Subcutaneous abdominal adipose tissue (tissue), 5 donors: Measurements from ENCODE around the gene AKR1E2.

Source experiments
- H3K27ac ChIP-seq: one replicate; pipeline ENCODE4 v1.7.0; 2013; ENCODE audit warnings: low read depth, mild to moderate bottlenecking, inconsistent platforms, low read length, moderate library complexity
- H3K27me3 ChIP-seq, 5 donors: one replicate each; pipeline ENCODE4 v1.7.0; 2013; ENCODE audit warnings: low read length in 5 of 5, inconsistent platforms in 1 of 5; ENCODE audit not compliant: control insufficient read depth in 5 of 5, insufficient read depth in 4 of 5
- H3K36me3 ChIP-seq, 5 donors: one replicate each; pipeline ENCODE4 v1.7.0; 2013; ENCODE audit warnings: low read length in 5 of 5; ENCODE audit not compliant: control insufficient read depth in 5 of 5, insufficient read depth in 5 of 5
- H3K4me1 ChIP-seq, 5 donors: one replicate each; pipeline ENCODE4 v1.7.0; 2013; ENCODE audit warnings: low read length in 5 of 5, mild to moderate bottlenecking in 3 of 5, moderate library complexity in 1 of 5; ENCODE audit not compliant: control insufficient read depth in 5 of 5, insufficient read depth in 5 of 5
- H3K4me3 ChIP-seq, 5 donors: one replicate each; pipeline ENCODE4 v1.7.0; 2013; ENCODE audit warnings: low read length in 5 of 5, low read depth in 1 of 5
- H3K9ac ChIP-seq, 5 donors: one replicate each; pipeline ENCODE4 v1.7.0; 2013; ENCODE audit warnings: low read length in 5 of 5, mild to moderate bottlenecking in 4 of 5, moderate library complexity in 3 of 5
- H3K9me3 ChIP-seq, 5 donors: one replicate each; pipeline ENCODE4 v1.7.0; 2013; ENCODE audit warnings: low read length in 5 of 5; ENCODE audit not compliant: control insufficient read depth in 5 of 5
- donor health status: healthy.
- donor health status: healthy.
- donor health status: healthy.
- donor health status: healthy.
- donor health status: healthy.

Gene AKR1E2

GRCh38 chr10:4790922-4791321 lies 35.1 kb upstream of the AKR1E2 start:
- Histone ChIP-seq H3K4me3 (no peak overlapping the region), H3K4me1 (no peaks in the 10 kb centered on the region)

GRCh38 chr10:4792381-4792780 lies 33.6 kb upstream of the AKR1E2 start:
- H3K9ac ChIP-seq, result no peak overlapping the region
- H3K27ac ChIP-seq, result no peak overlapping the region
- no peak overlapping the region for H3K4me3 ChIP-seq
- no peaks in the 10 kb centered on the region for H3K36me3 ChIP-seq
- H3K4me1 ChIP-seq, result no peaks in the 10 kb centered on the region
- peaks cover 0 to 2% (median 0%) of the 10 kb centered on the region in 5 donors for H3K9me3 ChIP-seq
- H3K27me3 ChIP-seq, result no peaks in the 10 kb centered on the region

More at GRCh38 chr10:4790922-4791321, 35.1 kb upstream of the AKR1E2 start:
- H3K9ac ChIP-seq, result no peak overlapping the region
- no peak overlapping the region for H3K27ac ChIP-seq
- no peaks in the 10 kb centered on the region for H3K36me3 ChIP-seq
- H3K9me3 ChIP-seq, result peaks cover 0 to 2% (median 0%) of the 10 kb centered on the region in 5 donors
- H3K27me3 ChIP-seq, result peaks cover 0 to 3% (median 0%) of the 10 kb centered on the region in 5 donors

- Histone ChIP-seq H3K9me3 (no peaks in the 10 kb centered on the region), H3K27me3 (no peaks in the 10 kb centered on the region), H3K9ac (no peak overlapping the region), H3K4me1 (no peaks in the 10 kb centered on the region), H3K4me3 (no peak overlapping the region), H3K36me3 (no peaks in the 10 kb centered on the region), H3K27ac (no peak overlapping the region)
Observed at GRCh38 chr10:4801405-4801804, 24.6 kb upstream of the AKR1E2 start.

- H3K36me3 ChIP-seq, result no peaks in the 10 kb centered on the region
- H3K4me1 ChIP-seq, result peaks cover 0 to 1% (median 0%) of the 10 kb centered on the region in 5 donors
- H3K27ac ChIP-seq, result no peak overlapping the region
- no peaks in the 10 kb centered on the region for H3K9me3 ChIP-seq
- H3K4me3 ChIP-seq, result no peak overlapping the region
- no peak overlapping the region for H3K9ac ChIP-seq
- no peaks in the 10 kb centered on the region for H3K27me3 ChIP-seq
Observed at GRCh38 chr10:4802711-4803487, 23.1 kb upstream of the AKR1E2 start.

- Histone ChIP-seq H3K9me3 (no peaks in the 10 kb centered on the region), H3K27me3 (no peaks in the 10 kb centered on the region), H3K9ac (no peak overlapping the region), H3K4me3 (no peak overlapping the region), H3K4me1 (peaks cover 0 to 4% (median 0%) of the 10 kb centered on the region in 5 donors), H3K36me3 (no peaks in the 10 kb centered on the region), H3K27ac (no peak overlapping the region)
Observed at GRCh38 chr10:4803822-4804221, 22.2 kb upstream of the AKR1E2 start.

- no peak overlapping the region for H3K27ac ChIP-seq
- H3K4me1 ChIP-seq, result peaks cover 0 to 4% (median 0%) of the 10 kb centered on the region in 5 donors
- H3K9ac ChIP-seq, result no peak overlapping the region
- H3K4me3 ChIP-seq, result no peak overlapping the region
- no peaks in the 10 kb centered on the region for H3K36me3 ChIP-seq
- H3K9me3 ChIP-seq, result no peaks in the 10 kb centered on the region
- H3K27me3 ChIP-seq, result no peaks in the 10 kb centered on the region
Observed at GRCh38 chr10:4804465-4804864, 21.5 kb upstream of the AKR1E2 start.

GRCh38 chr10:4806534-4806933 lies 19.5 kb upstream of the AKR1E2 start:
- H3K36me3 ChIP-seq, result no peaks in the 10 kb centered on the region
- no peak overlapping the region for H3K27ac ChIP-seq
- no peaks in the 10 kb centered on the region for H3K27me3 ChIP-seq
- no peaks in the 10 kb centered on the region for H3K9me3 ChIP-seq
- no peak overlapping the region for H3K9ac ChIP-seq
- no peak overlapping the region for H3K4me3 ChIP-seq
- H3K4me1 ChIP-seq, result peaks cover 0 to 4% (median 0%) of the 10 kb centered on the region in 5 donors

GRCh38 chr10:4807761-4808507 lies 18.1 kb upstream of the AKR1E2 start:
- H3K9ac ChIP-seq, result no peak overlapping the region
- H3K9me3 ChIP-seq, result no peaks in the 10 kb centered on the region
- H3K27ac ChIP-seq, result no peak overlapping the region
- H3K36me3 ChIP-seq, result no peaks in the 10 kb centered on the region
- no peak overlapping the region for H3K4me3 ChIP-seq
- H3K4me1 ChIP-seq, result peaks cover 0 to 6% (median 3%) of the 10 kb centered on the region in 5 donors
- H3K27me3 ChIP-seq, result no peaks in the 10 kb centered on the region

GRCh38 chr10:4809156-4809555 lies 16.9 kb upstream of the AKR1E2 start:
- H3K27me3 ChIP-seq, result no peaks in the 10 kb centered on the region
- no peak overlapping the region for H3K9ac ChIP-seq
- no peak overlapping the region for H3K27ac ChIP-seq
- no peaks in the 10 kb centered on the region for H3K9me3 ChIP-seq
- H3K4me1 ChIP-seq, result peaks cover 0 to 6% (median 3%) of the 10 kb centered on the region in 5 donors
- no peak overlapping the region for H3K4me3 ChIP-seq
- no peaks in the 10 kb centered on the region for H3K36me3 ChIP-seq

GRCh38 chr10:4810092-4810491 lies 15.9 kb upstream of the AKR1E2 start:
- Histone ChIP-seq H3K27ac (no peak overlapping the region), H3K9ac (no peak overlapping the region), H3K4me3 (no peak overlapping the region), H3K9me3 (no peaks in the 10 kb centered on the region), H3K4me1 (peaks cover 0 to 6% (median 3%) of the 10 kb centered on the region in 5 donors), H3K27me3 (no peaks in the 10 kb centered on the region), H3K36me3 (no peaks in the 10 kb centered on the region)
